ENCODE data around the gene KCNMA1. TPM values are rescaled to one million over a fixed set of nuclear protein-coding genes. Genes with fewer than 3 reads are reported as not detected.

KCNMA1 gene
- total and polyA plus RNA-seq, 10 of the 15 experiments (the other 5 are each of a cell fraction or from before 2014, with no cell fraction given) = 8.5 to 77.0 (median 21.3) TPM

DNA sequence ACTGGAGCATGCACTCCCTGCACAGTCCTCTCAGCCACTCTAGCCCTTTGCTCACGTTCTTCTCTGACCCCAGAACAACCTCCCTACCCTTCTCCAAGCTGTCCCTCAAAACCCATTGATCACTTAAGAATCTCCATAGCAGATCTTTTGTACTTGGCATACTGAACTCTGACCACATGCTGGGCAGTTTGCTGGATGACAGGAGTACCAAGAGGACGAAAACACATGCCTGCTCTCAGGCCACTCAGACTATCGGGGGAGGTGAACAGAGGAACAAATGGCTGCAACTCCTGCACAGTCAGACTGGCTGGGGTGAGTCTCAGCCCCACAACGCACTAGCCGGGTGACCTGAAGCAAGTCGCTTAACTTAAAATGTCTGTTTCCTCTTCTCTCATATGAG lies 52.7 kb downstream of the KCNMA1 start (continued):
- TF ChIP-seq HSF1 (IDR thresholded peaks at IDR 0.05; ENCODE audit: low read depth, low read length) (no peak), BACH1 (IDR thresholded peaks at IDR 0.05; ENCODE audit: borderline replicate concordance) (no peak), NR2C1 (IDR thresholded peaks at IDR 0.05) (no peak), SRF (IDR thresholded peaks at IDR 0.05; ENCODE audit: low read depth in 2 of 2, low read length in 2 of 2) (no peak), FOXK2 (IDR thresholded peaks at IDR 0.05) (no peak), NFYA (IDR thresholded peaks at IDR 0.05; ENCODE audit: borderline replicate concordance, low read depth, low read length) (no peak)

DNA sequence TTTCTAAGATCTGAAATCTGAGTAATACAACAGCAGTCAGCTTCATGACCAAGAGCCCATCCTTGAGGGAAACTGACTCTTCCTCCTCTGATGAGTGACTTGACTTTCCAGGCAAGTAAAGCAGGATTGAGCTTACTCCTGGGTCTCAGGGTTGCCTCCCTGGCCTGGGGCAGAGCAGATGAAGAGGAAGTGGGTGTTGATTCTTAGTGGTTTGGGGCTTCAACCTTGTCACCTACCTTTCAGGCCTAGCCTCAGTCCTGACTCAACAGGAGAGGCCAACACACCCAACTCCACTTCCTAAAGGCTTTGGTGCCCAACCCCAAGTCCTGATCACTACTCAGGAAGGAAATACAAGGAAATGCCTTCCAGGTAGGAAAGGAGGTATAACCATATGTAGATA lies 54.1 kb downstream of the KCNMA1 start:
- TF ChIP-seq RELA (IDR thresholded peaks at IDR 0.05; ENCODE audit: borderline replicate concordance, partially characterized antibody) (no peak), MTA3 (IDR thresholded peaks at IDR 0.05; ENCODE audit: borderline replicate concordance, low read length) (no peak), SPI1 (IDR thresholded peaks at IDR 0.05; ENCODE audit: borderline replicate concordance, insufficient read depth, low read depth, low read length) (peak; percentile 44; the same call in 1 of the 2 replicates)
- Histone ChIP-seq H3K9ac (ENCODE audit: control insufficient read depth, insufficient read depth, low read length) (no peak overlapping the region), H2AFZ (ENCODE audit: control insufficient read depth, low read depth, low read length) (no peak overlapping the region), H3K36me3 (ENCODE audit: control insufficient read depth in 2 of 2, insufficient read depth in 2 of 2, low read length in 1 of 2) (no peaks in the 10 kb centered on the region; a peak in 1 of 4 replicates), H4K20me1 (ENCODE audit: control insufficient read depth, insufficient read depth) (no peaks in the 10 kb centered on the region; the same call in 1 of the 2 replicates), H3K4me3 (no peak overlapping the region), H3K27ac (ENCODE audit: control insufficient read depth, insufficient read depth) (no peak overlapping the region), H3K4me2 (ENCODE audit: control insufficient read depth, insufficient read depth) (no peak overlapping the region), H3K4me1 (ENCODE audit: control insufficient read depth, insufficient read depth, low read length) (no peaks in the 10 kb centered on the region), H3K79me2 (ENCODE audit: control insufficient read depth, insufficient read depth, low read length) (no peaks in the 10 kb centered on the region), H3K27me3 (replicated peaks in 1 of 2; ENCODE audit: control insufficient read depth in 2 of 2, insufficient read depth in 2 of 2, low read length in 1 of 2) (no peaks in the 10 kb centered on the region), H3K9me3 (replicated peaks; ENCODE audit: control insufficient read depth, insufficient read depth, low read length) (no peaks in the 10 kb centered on the region)
- DNase-seq (ENCODE audit: low read depth, low spot score) (no peak), ATAC-seq (peak; percentile 50; the same call in 2 of the 3 replicates), FAIRE-seq (no peak)
- RAD21 ChIA-PET (ENCODE audit: unreplicated experiment) = no interaction called here
- intact Hi-C loops (cut with micrococcal nuclease; ENCODE audit: unreplicated experiment) = no loop called here
- POLR2A ChIA-PET = interaction anchor here (1.0 kb wide), 1 partner anchor 29 kb away, joined by 3 read pairs; no protein-coding TSS in a partner anchor
- SMC1A ChIA-PET (ENCODE audit: uncharacterized antibody, unreplicated experiment) = interaction anchor here (0.9 to 1.7 kb wide), 4 partner anchors 30 to 47 kb away, joined by 3 to 5 read pairs (median 4); no protein-coding TSS in a partner anchor
- no TSS peak for BruUV-seq (replicated peaks)
- CTCF ChIA-PET = interaction anchor here (1.0 kb wide), 1 partner anchor 60 kb away, joined by 3 read pairs; no protein-coding TSS in a partner anchor
- in situ Hi-C loops (cut with MboI) = no loop called here
